Fibroblast of gingiva (primary cell): ENCODE results near the gene TRAF7.

ENCODE experiments used
- DNase-seq: peaks from one replicate; pipeline ENCODE4 v3.0.0-alpha.2; 2011; ENCODE audit warnings: low read depth

TRAF7 gene

GRCh38 chr16:2181952-2182351 lies 26.4 kb downstream of the TRAF7 start:
- DNase-seq: no peak

GRCh38 chr16:2183671-2184070 lies 28.1 kb downstream of the TRAF7 start:
- DNase-seq: no peak

GRCh38 chr16:2184346-2184745 lies 28.8 kb downstream of the TRAF7 start:
- DNase-seq: no peak

- DNase-seq: no peak
Measured at GRCh38 chr16:2184962-2185361, 29.4 kb downstream of the TRAF7 start.

GRCh38 chr16:2186064-2186463 lies 30.5 kb downstream of the TRAF7 start:
- no peak for DNase-seq

- no peak for DNase-seq
Measured at GRCh38 chr16:2186505-2186904, 30.9 kb downstream of the TRAF7 start.

GRCh38 chr16:2187212-2187611 lies 31.6 kb downstream of the TRAF7 start:
- DNase-seq: no peak

GRCh38 chr16:2188395-2188794 lies 32.8 kb downstream of the TRAF7 start:
- no peak for DNase-seq

- no peak for DNase-seq
Measured at GRCh38 chr16:2189252-2189893, 33.8 kb downstream of the TRAF7 start.

GRCh38 chr16:2190002-2190658 lies 34.5 kb downstream of the TRAF7 start:
- DNase-seq: no peak

- no peak for DNase-seq
Measured at GRCh38 chr16:2190659-2191445, 35.3 kb downstream of the TRAF7 start.

- DNase-seq: no peak
Measured at GRCh38 chr16:2191446-2191706, 35.8 kb downstream of the TRAF7 start.

GRCh38 chr16:2194166-2194834 lies 38.7 kb downstream of the TRAF7 start:
- no peak for DNase-seq

- no peak for DNase-seq
Measured at GRCh38 chr16:2194852-2195321, 39.3 kb downstream of the TRAF7 start.

- no peak for DNase-seq
Measured at GRCh38 chr16:2195322-2196161, 40.0 kb downstream of the TRAF7 start.

- DNase-seq: no peak
Measured at GRCh38 chr16:2196162-2196980, 40.8 kb downstream of the TRAF7 start, which contains the start of gene CASKIN1. Gene CASKIN1, minus strand, starts transcription at chr16:2196605. Its CDS starts 173 bp downstream, at chr16:2196432.

- no peak for DNase-seq
Measured at GRCh38 chr16:2196981-2197511, 41.5 kb downstream of the TRAF7 start.

GRCh38 chr16:2197765-2198164 lies 42.2 kb downstream of the TRAF7 start:
- DNase-seq: no peak

GRCh38 chr16:2198283-2198682 lies 42.7 kb downstream of the TRAF7 start:
- DNase-seq: no peak

GRCh38 chr16:2199095-2199494 lies 43.5 kb downstream of the TRAF7 start:
- DNase-seq: no peak
